CD4-positive, alpha-beta T cell treated with Interleukin-10 for 1 hour (primary cell): ENCODE measurements around the gene SPON1.
"Not testable (repeated sequence)": the region's sequence is repeated elsewhere in the genome, so short reads cannot be mapped to it uniquely, and the experiment has no call there.

Experiments used
- DNase-seq: peaks from one replicate; pipeline ENCODE4 v3.0.0-alpha.2; 2020

The SPON1 gene

DNA sequence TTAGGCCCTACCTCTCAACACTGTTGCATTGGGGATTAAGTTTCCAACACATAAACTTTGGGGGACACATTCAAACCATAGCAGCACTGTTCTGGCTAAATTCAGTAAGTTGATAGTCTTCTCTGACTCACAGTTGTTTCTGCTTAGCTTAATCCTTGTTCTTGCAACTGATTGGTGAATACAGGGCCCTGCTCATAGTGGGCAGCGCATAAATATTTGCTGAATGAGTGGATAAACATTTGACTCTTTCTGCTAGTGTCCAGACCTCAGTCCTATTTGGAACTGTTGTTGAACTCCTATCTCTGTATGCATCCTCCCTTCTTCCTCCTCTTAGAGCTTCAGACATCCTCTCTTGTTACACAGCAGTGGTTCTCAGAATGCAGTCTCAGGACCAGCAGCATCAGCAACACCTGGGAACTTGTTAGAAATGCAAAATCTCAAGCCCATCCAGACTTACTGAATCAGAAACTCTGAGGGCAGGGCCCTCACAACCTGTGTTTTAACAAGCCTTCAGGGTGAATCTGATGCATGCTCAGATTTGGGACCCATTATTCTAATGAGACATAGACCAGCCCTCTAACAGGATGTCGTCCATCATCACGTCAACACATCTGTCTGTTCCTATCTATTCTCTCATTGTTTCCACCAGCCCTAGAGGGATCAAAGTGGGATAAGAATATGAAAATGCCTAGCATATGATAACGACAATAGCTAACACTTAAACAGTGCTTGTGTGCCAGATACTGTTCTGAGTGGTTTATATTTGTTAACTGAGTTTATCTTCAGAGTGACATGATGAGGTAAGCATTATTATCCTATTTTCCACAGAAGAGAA is 22.3 kb downstream of the SPON1 start:
- DNase-seq, result no peak

DNA sequence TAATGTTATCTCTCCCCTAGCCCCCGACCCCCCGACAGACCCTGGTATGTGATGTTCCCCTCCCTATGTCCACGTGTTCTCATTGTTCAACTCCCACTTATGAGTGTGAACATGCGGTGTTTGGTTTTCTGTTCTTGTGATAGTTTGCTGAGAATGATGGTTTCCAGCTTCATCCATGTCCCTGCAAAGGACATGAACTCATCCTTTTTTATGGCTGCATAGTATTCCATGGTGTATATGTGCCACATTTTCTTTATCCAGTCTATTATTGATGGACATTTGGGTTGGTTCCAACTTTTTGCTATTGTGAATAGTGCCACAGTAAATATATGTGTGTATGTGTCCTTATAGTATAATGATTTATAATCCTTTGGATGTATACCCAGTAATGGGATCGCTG is 24.2 kb downstream of the SPON1 start:
- not testable (repeated sequence) for DNase-seq

DNA sequence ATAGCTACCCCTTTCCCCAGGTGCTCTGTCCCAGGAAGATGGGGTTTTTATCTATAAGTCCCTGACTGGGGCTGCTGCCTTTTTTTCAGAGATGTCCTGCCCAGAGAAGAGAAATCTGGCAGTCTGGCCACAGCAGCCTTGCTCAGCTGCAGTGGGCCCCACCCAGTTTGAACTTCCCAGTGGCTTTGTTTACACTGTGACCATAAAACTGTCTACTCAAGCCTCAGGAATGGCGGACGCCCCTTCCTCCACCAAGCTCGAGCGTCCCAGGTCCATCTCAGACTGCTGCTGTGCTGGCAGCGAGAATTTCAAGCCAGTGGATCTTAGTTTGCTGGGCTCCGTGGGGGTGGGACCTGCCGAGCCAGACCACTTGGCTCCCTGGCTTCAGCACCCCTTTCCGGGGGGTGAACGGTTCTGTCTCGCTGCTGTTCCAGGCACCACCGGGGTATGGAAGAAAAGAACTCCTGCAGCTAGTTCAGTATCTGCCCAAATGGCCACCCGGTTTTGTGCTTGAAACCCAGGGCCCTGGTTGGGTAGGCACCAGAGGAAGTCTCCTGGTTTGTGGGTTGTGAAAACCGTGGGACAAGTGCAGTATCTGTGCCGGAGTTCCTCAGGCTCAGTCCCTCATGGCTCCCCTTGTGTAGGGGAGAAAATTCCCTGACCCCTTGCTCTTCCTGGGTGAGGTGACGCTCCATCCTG is 29.8 kb downstream of the SPON1 start:
- not testable (repeated sequence) for DNase-seq

DNA sequence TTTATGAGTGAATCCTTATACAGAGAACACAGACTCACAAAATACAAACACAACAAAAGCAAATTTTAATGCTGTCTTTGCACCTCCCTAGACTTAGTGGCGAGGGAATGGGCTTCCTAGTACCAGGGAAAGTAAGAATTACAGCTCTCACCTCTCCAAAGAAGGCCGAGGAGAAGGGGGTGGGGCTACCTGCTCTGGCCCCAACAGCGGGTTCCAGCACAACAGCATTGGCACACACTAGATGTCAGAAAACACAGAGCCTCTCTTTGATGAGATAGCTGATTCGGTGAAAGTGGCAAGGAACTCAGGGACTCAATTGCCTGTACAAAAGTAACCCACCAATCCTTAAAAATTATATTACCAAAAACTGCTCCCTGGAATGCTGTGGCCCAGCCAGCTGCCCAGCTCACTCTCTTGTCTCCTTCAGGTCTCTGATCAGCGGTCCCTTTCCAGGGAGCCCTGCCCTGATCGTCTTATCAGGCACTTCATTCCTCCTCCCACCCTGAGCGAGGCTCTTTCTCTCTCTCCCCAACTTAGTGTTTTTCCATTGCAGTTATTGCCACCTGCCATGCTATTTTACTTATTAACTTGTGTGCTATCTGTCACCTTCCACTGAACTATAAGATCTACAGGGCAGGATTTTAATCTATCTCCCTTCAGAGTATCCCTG is 30.7 kb downstream of the SPON1 start:
- no peak for DNase-seq

DNA sequence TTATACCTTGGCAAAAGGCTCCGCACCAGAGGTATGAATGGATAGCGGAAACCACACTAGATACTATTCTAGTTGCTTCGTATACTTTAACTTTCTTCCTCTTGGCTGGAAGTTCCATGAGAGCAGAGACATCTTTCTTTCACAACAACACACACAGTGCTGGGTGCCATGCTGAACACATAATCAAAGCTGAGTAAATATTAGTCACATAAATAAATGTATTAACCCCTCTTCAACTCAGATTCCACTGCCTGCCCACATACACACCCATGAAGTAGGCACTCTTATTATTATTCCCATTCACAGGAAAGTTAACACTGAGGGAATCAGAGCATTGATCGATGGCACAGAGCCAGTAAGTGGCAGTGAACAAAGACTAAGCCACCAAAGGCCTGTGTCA is 35.4 kb downstream of the SPON1 start:
- DNase-seq, result no peak

DNA sequence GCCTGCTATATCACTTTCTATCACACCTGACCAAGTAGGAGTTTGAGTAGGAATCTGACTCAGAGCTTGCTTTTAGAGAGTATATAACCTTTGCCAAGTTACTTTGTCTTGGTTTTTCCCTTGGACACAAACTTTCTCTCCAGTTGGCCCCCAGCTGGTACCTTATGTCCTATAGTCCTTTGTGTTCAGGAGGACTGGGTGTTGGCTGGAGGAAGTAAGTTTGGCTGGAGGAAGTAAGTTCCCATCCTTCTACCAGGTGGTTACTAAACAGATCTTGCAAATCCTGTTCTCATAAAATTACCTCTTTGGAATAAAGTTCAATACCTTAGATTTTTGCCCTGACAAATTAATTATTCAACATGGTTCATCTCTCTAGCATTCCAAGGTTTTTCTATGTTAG is 37.2 kb downstream of the SPON1 start:
- DNase-seq, result no peak

DNA sequence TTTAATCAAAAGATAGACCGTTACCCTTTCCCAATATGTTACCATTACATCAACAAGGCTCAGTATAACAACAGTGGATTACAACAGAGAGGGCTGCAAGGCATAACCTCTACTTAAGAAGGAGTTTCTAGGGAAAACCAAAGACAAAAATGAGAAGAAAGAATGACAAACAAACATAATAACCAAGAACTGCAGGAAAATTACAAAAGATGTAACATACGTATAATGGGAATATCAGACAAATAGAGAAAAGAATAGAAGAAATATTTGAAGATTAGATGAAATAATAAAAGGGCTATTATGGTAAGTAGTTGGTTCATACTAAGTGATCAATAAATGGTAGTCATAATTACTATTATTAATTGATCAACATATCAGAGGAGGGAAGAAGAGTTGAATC is 39.1 kb downstream of the SPON1 start:
- no peak for DNase-seq

DNA sequence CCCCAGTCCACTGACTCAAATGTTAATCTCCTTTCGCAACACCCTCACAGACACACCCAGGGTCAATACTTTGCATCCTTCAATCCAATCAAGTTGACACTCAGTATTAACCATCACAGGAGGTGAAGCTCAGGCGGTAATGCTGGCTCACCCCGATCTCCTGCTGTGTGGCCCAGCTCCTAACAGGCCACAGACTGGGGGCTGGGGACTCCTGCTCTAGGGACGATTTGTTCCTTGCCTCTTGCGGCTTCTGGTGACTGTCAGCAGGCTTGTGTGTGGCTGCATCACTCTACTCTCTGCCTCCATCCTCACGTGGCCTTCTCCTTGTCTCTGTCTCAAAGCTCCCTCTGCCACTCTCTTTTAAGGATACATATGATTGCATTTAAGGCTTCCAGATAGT is 45.0 kb downstream of the SPON1 start:
- DNase-seq, result no peak

DNA sequence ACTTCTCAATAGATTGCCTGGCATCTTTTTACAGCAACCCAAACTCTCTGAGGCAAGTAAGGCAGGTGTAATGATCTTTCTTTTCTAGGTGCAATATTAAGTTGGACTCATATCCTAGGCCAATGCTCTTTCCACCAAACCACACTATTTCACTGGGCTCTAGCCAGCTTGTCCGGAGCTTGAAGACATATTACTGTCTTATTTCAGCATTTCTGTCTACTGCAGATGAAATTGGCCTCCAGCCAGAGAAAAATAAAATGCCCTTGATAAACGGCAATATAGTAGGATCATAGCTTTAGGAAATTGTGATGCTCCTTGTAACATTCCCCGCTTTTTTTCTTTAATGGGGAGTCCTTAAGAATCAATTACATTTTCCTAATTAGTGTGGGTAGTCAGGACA is 48.1 kb downstream of the SPON1 start:
- no peak for DNase-seq

DNA sequence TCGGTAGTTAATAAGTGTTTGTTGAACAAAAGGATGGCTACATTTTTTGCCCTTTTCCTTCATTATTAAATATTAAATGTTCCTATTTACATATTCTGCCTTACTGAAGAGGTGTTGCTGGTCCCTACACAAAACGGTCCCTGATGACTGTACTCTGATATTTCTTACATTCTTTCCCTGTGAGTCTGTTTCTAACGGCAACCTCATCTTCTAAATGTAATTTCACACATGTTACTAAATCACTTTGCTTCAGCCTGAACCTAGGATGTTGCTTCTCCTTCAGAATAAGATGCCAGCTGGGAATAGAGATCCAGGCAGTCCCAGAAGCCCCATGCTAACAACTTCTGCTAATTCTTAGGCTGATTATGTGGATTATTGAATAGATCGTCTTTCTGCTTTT is 50.3 kb downstream of the SPON1 start:
- no peak for DNase-seq

DNA sequence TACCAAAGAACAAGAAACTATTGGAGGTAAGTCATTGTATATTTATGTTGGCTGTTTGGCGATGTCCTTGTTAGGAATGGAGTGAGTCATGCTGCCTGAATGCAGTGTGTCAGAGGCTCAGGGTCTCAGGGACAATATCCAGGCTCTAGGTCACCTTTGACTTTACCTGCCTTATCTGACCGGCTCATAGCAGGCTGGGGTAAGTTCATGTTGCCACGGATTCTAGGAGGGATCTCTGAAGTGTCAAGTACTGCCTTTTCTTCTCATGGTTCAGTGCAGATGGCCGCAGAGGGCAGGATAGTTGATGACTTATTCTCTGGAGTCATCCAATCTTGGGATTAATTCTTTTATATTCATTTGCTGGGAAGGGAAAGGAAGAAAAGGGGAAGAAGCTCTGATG is 53.2 kb downstream of the SPON1 start:
- DNase-seq, result no peak

DNA sequence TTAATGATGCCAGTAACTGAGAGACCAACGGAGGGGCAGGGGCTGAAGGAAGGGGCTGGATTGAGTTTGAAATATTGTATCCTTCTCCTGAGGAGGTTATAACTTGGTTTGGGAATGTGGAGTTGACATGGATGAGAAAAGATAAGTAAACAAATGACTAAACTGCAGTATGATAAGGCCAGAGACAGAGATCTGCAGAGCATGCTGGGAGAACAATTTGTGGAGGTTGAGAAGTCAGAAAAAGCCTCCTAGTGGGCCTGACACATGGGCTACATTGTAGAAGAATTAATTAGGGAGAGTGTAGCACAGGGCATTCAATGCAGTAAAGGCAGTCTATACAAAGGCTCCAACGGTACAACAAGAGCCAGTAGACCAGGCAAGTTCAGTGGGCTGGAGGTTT is 55.9 kb downstream of the SPON1 start:
- DNase-seq, result no peak

DNA sequence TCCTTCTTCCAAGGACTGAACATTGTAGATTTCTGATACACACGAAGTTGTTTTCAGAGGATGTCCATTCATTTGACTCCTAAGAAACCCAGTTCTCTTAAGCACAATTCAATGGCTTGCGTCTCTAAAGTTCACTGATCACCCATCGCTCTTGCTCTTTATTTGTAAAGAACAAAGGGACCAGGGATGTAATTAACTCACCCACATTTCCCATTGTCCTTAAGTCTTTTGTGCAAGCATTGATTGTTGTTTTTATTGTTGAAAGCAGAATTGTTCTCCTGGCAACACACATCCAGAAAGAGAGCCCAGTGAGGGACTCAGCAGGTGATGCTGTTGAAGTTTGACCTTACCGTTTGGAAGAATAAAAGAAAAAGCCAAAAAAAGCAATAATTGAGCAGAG is 59.2 kb downstream of the SPON1 start:
- no peak for DNase-seq

DNA sequence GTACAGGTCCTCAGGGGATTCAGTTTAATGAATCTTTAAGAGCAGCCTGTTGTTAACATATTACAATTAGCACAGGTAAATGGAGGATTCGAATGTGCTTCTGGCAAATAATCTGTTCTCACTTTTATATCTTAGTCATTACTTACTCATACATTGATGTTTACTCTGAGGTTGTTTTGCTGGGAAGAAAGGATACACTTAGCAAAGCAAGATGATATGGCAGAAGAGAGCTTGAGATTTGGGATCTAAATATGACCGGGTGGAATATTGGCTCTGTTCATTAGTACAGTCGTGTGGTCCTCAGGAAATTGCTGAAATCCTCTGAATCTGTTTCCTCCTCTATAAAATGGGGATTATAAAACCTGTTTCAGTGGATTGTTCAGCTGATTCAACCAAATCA is 59.7 kb downstream of the SPON1 start:
- no peak for DNase-seq

DNA sequence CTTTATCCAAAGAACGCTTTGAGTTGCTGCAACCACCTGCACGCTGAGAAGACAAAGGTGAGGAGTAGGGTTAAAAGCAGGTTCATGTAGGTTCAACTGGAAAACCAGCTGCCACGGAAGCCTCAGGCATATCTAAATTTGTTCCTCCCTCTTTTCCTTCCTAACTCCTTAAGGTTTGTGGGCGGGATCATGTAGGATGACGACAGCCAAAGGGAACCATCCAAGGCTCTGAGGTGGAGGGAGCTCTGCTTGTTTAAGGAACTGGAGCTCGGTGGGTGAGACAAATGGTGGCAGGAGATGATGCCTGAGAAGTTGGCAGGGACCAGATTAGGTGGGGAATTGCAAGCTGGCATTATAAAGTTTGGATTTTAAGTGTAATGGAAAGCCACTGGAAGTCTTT is 60.3 kb downstream of the SPON1 start:
- no peak for DNase-seq

DNA sequence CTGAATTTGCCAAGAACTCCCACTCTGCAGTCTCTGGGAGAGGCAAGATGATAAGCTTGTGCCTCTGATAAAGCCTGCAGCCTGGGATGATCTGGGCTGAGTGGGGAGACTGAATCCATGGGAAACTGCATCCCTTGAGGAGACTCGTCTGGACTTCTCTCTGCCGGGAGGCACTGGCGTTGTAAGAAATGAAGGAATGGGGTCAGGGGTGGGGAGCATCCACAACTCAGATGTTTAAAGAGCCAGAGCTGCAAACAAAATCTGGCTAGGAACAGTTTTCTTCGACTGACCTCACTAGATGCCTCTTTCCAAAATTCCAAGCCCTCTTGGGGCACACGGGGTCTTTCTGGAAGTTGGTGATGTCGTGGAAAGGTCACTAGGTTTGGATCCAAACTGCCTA is 64.4 kb downstream of the SPON1 start:
- no peak for DNase-seq

DNA sequence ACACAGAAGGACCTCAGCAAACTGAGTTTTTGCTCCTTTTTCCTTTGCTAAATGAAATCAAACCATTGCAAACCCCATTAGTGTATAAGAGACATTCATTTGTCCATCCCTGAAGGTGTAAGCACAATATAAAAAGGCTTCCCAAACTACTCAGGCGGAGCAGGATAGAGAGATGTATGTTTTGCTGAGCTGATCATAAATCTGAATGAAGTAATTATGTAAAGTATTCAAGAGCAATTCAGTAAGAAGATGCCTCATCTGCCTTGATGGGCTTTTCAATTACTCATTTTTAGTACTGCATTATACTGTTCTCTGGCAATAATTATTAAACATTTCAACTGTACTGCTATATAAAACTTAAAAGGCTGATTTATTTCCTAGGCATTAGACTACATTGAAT is 65.0 kb downstream of the SPON1 start:
- DNase-seq, result no peak

DNA sequence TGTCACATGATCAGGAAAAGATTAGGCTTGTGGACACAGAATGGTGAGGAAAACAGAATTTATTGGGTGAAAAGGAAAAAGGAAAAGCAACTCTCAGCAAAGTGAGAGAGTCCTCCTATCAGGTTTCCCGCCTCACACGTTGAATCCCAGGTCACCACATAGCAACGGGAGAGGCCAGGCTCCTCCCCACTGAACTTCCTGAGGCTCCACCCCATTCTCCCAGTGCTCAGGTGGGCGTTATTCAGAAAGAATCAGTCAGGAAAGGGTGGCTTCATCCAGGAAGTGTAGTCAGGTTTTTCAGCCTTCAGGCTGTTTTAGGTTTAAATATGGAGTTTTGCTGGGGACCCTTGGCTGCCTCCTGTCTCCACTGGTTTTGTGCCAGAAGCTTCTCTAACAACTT is 66.9 kb downstream of the SPON1 start:
- no peak for DNase-seq

DNA sequence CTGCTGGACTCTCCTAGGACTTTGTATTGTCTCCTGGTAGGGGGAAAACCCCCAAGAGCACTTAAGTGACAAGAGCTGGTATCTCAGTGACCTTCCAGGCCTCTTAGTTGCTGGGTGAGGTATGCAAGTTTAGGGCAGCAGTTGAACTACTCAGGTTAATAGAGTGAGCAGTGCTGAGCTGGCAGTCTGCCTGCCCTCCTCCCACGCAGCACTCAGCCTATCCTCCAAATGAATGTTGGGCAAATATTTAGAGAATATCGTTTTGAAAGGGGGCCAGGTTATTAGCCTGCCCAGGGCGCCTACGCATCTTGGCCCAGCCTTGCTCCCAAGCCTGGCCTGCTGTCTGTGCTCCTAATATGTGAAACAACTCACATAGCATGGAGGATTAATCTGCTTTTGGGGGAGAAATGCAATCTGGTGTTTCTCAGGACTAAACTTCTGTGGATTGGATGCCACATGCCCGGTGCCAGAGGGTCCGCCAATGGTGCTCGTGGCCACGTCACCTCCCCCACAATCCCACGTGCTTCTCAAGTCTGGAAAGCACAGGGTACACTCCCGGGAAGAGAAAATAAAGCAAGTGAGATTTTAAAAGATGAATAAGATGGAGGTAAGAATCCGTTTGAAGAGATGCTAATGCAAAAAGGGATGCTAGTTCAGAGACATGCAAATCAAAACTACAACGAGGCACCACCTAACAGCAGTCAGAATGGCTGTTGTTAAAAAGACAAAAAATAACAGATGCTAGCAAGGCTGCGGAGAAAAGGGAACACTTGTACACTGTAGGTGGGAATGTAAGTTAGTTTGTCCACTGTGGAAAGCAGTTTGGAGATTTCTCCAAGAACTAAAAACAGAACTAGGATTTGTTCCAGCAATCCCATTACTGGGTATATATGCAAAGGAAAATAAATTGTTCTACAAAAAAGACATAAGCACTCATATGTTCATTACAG is 67.7 kb downstream of the SPON1 start:
- DNase-seq, result no peak

DNA sequence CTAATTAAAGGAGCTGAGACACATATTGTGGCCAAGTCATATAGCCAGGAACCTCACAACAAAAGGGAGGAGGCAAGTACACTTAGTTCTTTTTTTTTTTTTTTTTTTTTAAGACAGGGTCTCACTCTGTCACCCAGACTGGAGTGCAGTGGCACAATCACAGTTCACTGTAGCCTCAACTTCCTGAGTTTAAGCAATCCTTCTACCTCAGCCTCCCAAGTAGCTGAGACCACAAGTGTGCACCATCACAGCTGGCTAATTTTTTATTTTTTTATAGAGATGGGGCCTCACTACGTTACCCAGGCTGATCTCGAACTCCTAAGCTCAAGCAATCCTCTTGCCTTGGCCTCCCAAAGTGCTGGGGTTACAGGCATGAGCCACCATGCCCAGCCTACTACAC is 73.0 kb downstream of the SPON1 start:
- not testable (repeated sequence) for DNase-seq

DNA sequence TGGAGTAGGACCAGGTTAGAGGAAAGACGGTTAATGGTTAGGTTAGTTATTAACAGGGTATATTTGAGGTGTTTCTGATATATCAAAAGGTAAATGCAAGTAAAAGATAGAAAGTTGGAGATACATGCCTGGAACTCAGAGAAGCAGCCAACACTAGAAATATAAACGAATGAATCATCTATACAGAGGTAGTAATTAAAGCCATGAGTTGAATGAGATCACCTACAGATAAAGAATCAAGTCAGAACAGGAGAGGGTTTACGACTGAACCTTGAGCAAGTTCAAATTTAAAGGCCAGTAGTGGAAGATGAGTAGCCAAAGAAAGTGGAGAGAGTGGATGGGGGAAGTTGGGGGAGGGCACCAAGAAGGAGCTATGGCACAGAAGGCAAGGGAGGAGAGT is 73.9 kb downstream of the SPON1 start:
- DNase-seq, result no peak

DNA sequence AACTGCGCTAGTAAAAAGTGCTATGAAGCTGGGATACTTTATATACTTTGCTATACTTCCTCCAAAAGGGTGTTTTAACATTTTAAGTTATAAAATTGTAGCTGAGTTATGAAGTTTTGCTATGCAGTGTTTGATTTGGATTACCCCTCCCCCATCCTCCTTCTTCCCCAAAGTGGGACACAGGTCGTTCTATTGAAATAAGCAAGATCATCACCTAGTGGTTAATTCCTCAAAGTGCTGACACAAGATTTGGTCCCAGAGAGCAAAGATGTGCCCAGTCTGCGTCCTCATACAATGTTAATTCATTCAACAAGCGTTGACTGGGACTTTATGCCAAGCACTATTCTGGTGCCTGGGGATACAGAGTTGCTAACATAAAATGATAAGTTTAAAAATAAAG is 78.5 kb downstream of the SPON1 start:
- DNase-seq, result no peak

DNA sequence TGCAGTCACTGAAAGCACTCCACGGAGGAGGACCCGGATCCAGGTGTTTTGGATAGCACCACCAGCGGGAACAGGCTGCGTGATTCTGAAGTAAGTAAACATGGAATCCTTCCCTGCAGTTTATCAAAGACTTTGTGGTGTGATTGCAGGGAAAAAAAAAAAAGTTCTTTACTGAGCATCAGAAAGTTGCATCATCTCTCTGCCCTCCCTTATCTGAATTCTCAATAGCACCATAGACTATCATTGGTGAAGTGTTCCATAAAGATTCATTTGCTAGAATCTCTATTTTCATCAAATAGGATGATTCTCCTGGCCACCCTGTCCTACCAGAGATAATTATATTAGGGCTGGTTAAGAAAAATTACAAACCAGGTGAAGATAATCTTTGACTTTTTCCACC is 79.0 kb downstream of the SPON1 start:
- no peak for DNase-seq
